ENCODE data around the gene ANKRD1. TPM values are rescaled to one million over a fixed set of nuclear protein-coding genes. Genes with fewer than 3 reads are reported as not detected.

ANKRD1 gene
- not detected for total RNA-seq

- ChIA-PET POLR2A (no interaction called here), CTCF (interaction anchor here (1.1 to 1.6 kb wide), 2 partner anchors 9 to 26 kb away, joined by 3 to 4 read pairs; no protein-coding TSS in a partner anchor)
- no peaks in the 10 kb centered on the region for H3K9me3 Mint-ChIP-seq
Observed at GRCh38 chr10:90920986-90921666, at the start of gene ANKRD1. Gene ANKRD1, minus strand, starts transcription at chr10:90921087. Its CDS starts 60 bp downstream, at chr10:90921027.

GRCh38 chr10:90969947-90970673 is 49.2 kb upstream of the ANKRD1 start:
- Mint-ChIP-seq H3K27ac (no peak overlapping the region), H3K4me3 (no peak overlapping the region), H3K9me3 (no peaks in the 10 kb centered on the region), H3K27me3 (peaks cover 13% of the 10 kb centered on the region), H3K36me3 (ENCODE audit: low read depth) (no peaks in the 10 kb centered on the region), H3K4me1 (no peaks in the 10 kb centered on the region)
- ChIA-PET CTCF (interaction anchor here (0.7 kb wide), 1 partner anchor 28 kb away, joined by 4 read pairs; no protein-coding TSS in a partner anchor), POLR2A (no interaction called here)
- DNase-seq: no peak

More at GRCh38 chr10:90920986-90921666, at the start of gene ANKRD1:
- Mint-ChIP-seq H3K27ac (no peak within 1 kb of the TSS), H3K4me1 (no peaks in the 10 kb centered on the region), H3K27me3 (peaks cover 14% of the 10 kb centered on the region), H3K4me3 (no peak within 1 kb of the TSS), H3K36me3 (ENCODE audit: low read depth) (no peaks in the 10 kb centered on the region)
- no peak for DNase-seq

GRCh38 chr10:90969121-90969534 is 48.2 kb upstream of the ANKRD1 start:
- H3K27me3 Mint-ChIP-seq: peaks cover 13% of the 10 kb centered on the region

GRCh38 chr10:90968328-90969081 is 47.6 kb upstream of the ANKRD1 start:
- no peaks in the 10 kb centered on the region for H3K4me1 Mint-ChIP-seq
- CTCF ChIA-PET: no interaction called here
- no peak overlapping the region for H3K27ac Mint-ChIP-seq

More at GRCh38 chr10:90969121-90969534, 48.2 kb upstream of the ANKRD1 start:
- no peak for DNase-seq
- CTCF ChIA-PET: no interaction called here
- H3K36me3 Mint-ChIP-seq (ENCODE audit: low read depth): no peaks in the 10 kb centered on the region
- H3K4me3 Mint-ChIP-seq: no peak overlapping the region
- POLR2A ChIA-PET: no interaction called here
- H3K4me1 Mint-ChIP-seq: no peaks in the 10 kb centered on the region
- H3K27ac Mint-ChIP-seq: no peak overlapping the region
- H3K9me3 Mint-ChIP-seq: no peaks in the 10 kb centered on the region

GRCh38 chr10:90967865-90968264 is 47.0 kb upstream of the ANKRD1 start:
- no peak for DNase-seq
- CTCF ChIA-PET: no interaction called here
- H3K27ac Mint-ChIP-seq: no peak overlapping the region
- H3K4me3 Mint-ChIP-seq: no peak overlapping the region
- no peaks in the 10 kb centered on the region for H3K9me3 Mint-ChIP-seq
- peaks cover 10% of the 10 kb centered on the region for H3K27me3 Mint-ChIP-seq
- no peaks in the 10 kb centered on the region for H3K4me1 Mint-ChIP-seq
- H3K36me3 Mint-ChIP-seq (ENCODE audit: low read depth): no peaks in the 10 kb centered on the region
- POLR2A ChIA-PET: no interaction called here

More at GRCh38 chr10:90968328-90969081, 47.6 kb upstream of the ANKRD1 start:
- no peak overlapping the region for H3K4me3 Mint-ChIP-seq
- H3K9me3 Mint-ChIP-seq: no peaks in the 10 kb centered on the region
- no peak for DNase-seq
- H3K36me3 Mint-ChIP-seq (ENCODE audit: low read depth): no peaks in the 10 kb centered on the region
- POLR2A ChIA-PET: no interaction called here
- peaks cover 12% of the 10 kb centered on the region for H3K27me3 Mint-ChIP-seq

GRCh38 chr10:90966146-90966545 is 45.3 kb upstream of the ANKRD1 start:
- DNase-seq: no peak
- Mint-ChIP-seq H3K27me3 (peaks cover 10% of the 10 kb centered on the region), H3K36me3 (ENCODE audit: low read depth) (no peaks in the 10 kb centered on the region), H3K27ac (no peak overlapping the region), H3K9me3 (no peaks in the 10 kb centered on the region), H3K4me1 (no peaks in the 10 kb centered on the region), H3K4me3 (no peak overlapping the region)
- ChIA-PET POLR2A (no interaction called here), CTCF (interaction anchor here (0.6 kb wide), 1 partner anchor 43 kb away, joined by 4 read pairs; no protein-coding TSS in a partner anchor)

- Mint-ChIP-seq H3K27ac (no peak overlapping the region), H3K4me1 (no peaks in the 10 kb centered on the region), H3K36me3 (ENCODE audit: low read depth) (no peaks in the 10 kb centered on the region), H3K4me3 (no peak overlapping the region), H3K27me3 (peaks cover 9% of the 10 kb centered on the region), H3K9me3 (no peaks in the 10 kb centered on the region)
- ChIA-PET CTCF (no interaction called here), POLR2A (no interaction called here)
- no peak for DNase-seq
Observed at GRCh38 chr10:90965720-90966119, 44.8 kb upstream of the ANKRD1 start.

GRCh38 chr10:90964781-90965465 is 44.0 kb upstream of the ANKRD1 start:
- ChIA-PET POLR2A (no interaction called here), CTCF (no interaction called here)
- no peak for DNase-seq
- H3K36me3 Mint-ChIP-seq (ENCODE audit: low read depth): no peaks in the 10 kb centered on the region
- no peak overlapping the region for H3K4me3 Mint-ChIP-seq
- peaks cover 2% of the 10 kb centered on the region for H3K4me1 Mint-ChIP-seq
- H3K27ac Mint-ChIP-seq: no peak overlapping the region
- H3K9me3 Mint-ChIP-seq: no peaks in the 10 kb centered on the region
- peaks cover 9% of the 10 kb centered on the region for H3K27me3 Mint-ChIP-seq

- Mint-ChIP-seq H3K36me3 (ENCODE audit: low read depth) (no peaks in the 10 kb centered on the region), H3K4me1 (peaks cover 2% of the 10 kb centered on the region), H3K4me3 (no peak overlapping the region), H3K27ac (no peak overlapping the region), H3K27me3 (peaks cover 7% of the 10 kb centered on the region), H3K9me3 (no peaks in the 10 kb centered on the region)
- DNase-seq: no peak
- ChIA-PET POLR2A (no interaction called here), CTCF (no interaction called here)
Observed at GRCh38 chr10:90963331-90963730, 42.4 kb upstream of the ANKRD1 start.

GRCh38 chr10:90960355-90960814 is 39.5 kb upstream of the ANKRD1 start:
- no peaks in the 10 kb centered on the region for H3K36me3 Mint-ChIP-seq (ENCODE audit: low read depth)
- no peak for DNase-seq

GRCh38 chr10:90959826-90960225 is 38.9 kb upstream of the ANKRD1 start:
- no peaks in the 10 kb centered on the region for H3K9me3 Mint-ChIP-seq
- no peaks in the 10 kb centered on the region for H3K36me3 Mint-ChIP-seq (ENCODE audit: low read depth)
- H3K27me3 Mint-ChIP-seq: peaks cover 8% of the 10 kb centered on the region
- H3K4me3 Mint-ChIP-seq: no peak overlapping the region
- no peak for DNase-seq
- peaks cover 2% of the 10 kb centered on the region for H3K4me1 Mint-ChIP-seq
- CTCF ChIA-PET: no interaction called here
- POLR2A ChIA-PET: no interaction called here
- H3K27ac Mint-ChIP-seq: no peak overlapping the region

More at GRCh38 chr10:90960355-90960814, 39.5 kb upstream of the ANKRD1 start:
- Mint-ChIP-seq H3K27ac (no peak overlapping the region), H3K9me3 (no peaks in the 10 kb centered on the region), H3K4me3 (no peak overlapping the region), H3K27me3 (peaks cover 8% of the 10 kb centered on the region), H3K4me1 (peaks cover 2% of the 10 kb centered on the region)
- ChIA-PET POLR2A (no interaction called here), CTCF (no interaction called here)

- Mint-ChIP-seq H3K4me1 (peaks cover 2% of the 10 kb centered on the region), H3K9me3 (no peaks in the 10 kb centered on the region), H3K36me3 (ENCODE audit: low read depth) (no peaks in the 10 kb centered on the region), H3K27me3 (peaks cover 12% of the 10 kb centered on the region), H3K4me3 (no peak overlapping the region), H3K27ac (no peak overlapping the region)
- no peak for DNase-seq
- POLR2A ChIA-PET: no interaction called here
- CTCF ChIA-PET: no interaction called here
Observed at GRCh38 chr10:90958781-90959180, 37.9 kb upstream of the ANKRD1 start.

All from activated CD4-positive, alpha-beta memory T cell treated with anti-CD3 and anti-CD28 coated beads, Interleukin-2, amount 10 ng/mL, durations not matched to agents 7 days and 5 days (primary cell).